Keratinocyte (primary cell): ENCODE results near the gene TNFRSF4. TPM values are rescaled to one million over a fixed set of nuclear protein-coding genes. Genes with fewer than 3 reads are reported as not detected.
"Not testable (repeated sequence)": the region's sequence is repeated elsewhere in the genome, so short reads cannot be mapped to it uniquely, and the experiment has no call there.

ENCODE experiments used
- DNase-seq: peaks from one replicate; pipeline ENCODE4 v3.0.0-alpha.2; 2011; ENCODE audit warnings: low read depth, missing footprints, low spot score
- FAIRE-seq: peaks from 2 replicates; lab custom pipeline; 2011; peaks lifted over from hg19 to GRCh38; lab: Jason Lieb, UNC
- H2AFZ ChIP-seq: 2 replicates; pipeline ENCODE4 v1.6.0; 2012; ENCODE audit warnings: low read length, control low read depth, inconsistent platforms; ENCODE audit not compliant: control insufficient read depth
- H3K27ac ChIP-seq: 2 replicates; pipeline ENCODE4 v1.5.1; 2011; ENCODE audit warnings: low read length; ENCODE audit not compliant: control insufficient read depth, insufficient read depth
- H3K27me3 ChIP-seq: 3 replicates; pipeline ENCODE4 v1.6.0; 2011; ENCODE audit warnings: low read length; ENCODE audit not compliant: control insufficient read depth, insufficient read depth; ENCODE audit errors: extremely low read depth
- H3K36me3 ChIP-seq, 2 experiments: 2 replicates in 1 of 2; 3 replicates in 1 of 2; pipeline ENCODE4 v1.5.1; 2011; ENCODE audit warnings: low read length in 2 of 2, mild to moderate bottlenecking in 1 of 2; ENCODE audit not compliant: control insufficient read depth in 2 of 2, insufficient read depth in 2 of 2; ENCODE audit errors: extremely low read depth in 1 of 2
- H3K4me1 ChIP-seq: 3 replicates; pipeline ENCODE4 v1.5.1; 2011; ENCODE audit warnings: low read length; ENCODE audit not compliant: control insufficient read depth, insufficient read depth; ENCODE audit errors: extremely low read depth
- H3K4me2 ChIP-seq: 3 replicates; pipeline ENCODE4 v1.6.0; 2011; ENCODE audit warnings: low read depth, low read length; ENCODE audit not compliant: control insufficient read depth, insufficient read depth; ENCODE audit errors: extremely low read depth
- H3K4me3 ChIP-seq, 3 experiments: fragments of 200-600 bp in 1 of 3; sonication (generic) in 1 of 3; 2 replicates in 2 of 3; 3 replicates in 1 of 3; pipeline ENCODE4 v1.5.1; 2011 to 2016; ENCODE audit warnings: low read length in 3 of 3, mild to moderate bottlenecking in 3 of 3, control low read depth in 2 of 3, inconsistent platforms in 1 of 3, low read depth in 1 of 3, mixed read lengths in 1 of 3, mixed run types in 1 of 3, moderate library complexity in 1 of 3; ENCODE audit not compliant: control insufficient read depth in 2 of 3, insufficient read depth in 2 of 3; ENCODE audit errors: extremely low read depth in 1 of 3
- H3K79me2 ChIP-seq: 2 replicates; pipeline ENCODE4 v1.6.0; 2012; ENCODE audit warnings: low read length; ENCODE audit not compliant: control insufficient read depth, insufficient read depth
- H3K9ac ChIP-seq: 3 replicates; pipeline ENCODE4 v1.6.0; 2011; ENCODE audit warnings: low read length; ENCODE audit not compliant: control insufficient read depth, insufficient read depth; ENCODE audit errors: extremely low read depth
- H3K9me1 ChIP-seq: 3 replicates; pipeline ENCODE4 v1.6.0; 2011; ENCODE audit warnings: low read length; ENCODE audit not compliant: control insufficient read depth, insufficient read depth; ENCODE audit errors: extremely low read depth
- H3K9me3 ChIP-seq: 2 replicates; pipeline ENCODE4 v1.5.1; 2012; ENCODE audit warnings: low read depth, low read length; ENCODE audit not compliant: control insufficient read depth
- H4K20me1 ChIP-seq: 3 replicates; pipeline ENCODE4 v1.6.0; 2011; ENCODE audit warnings: low read length; ENCODE audit not compliant: control insufficient read depth, insufficient read depth; ENCODE audit errors: extremely low read depth
- CTCF ChIP-seq, 3 experiments: IDR thresholded peaks in 1 of 3; conservative IDR thresholded peaks in 1 of 3; optimal IDR thresholded peaks in 1 of 3; 2 replicates in 2 of 3; 3 replicates in 1 of 3; pipeline versions ENCODE3 to v1.5.1; 2011; ENCODE audit warnings: low read length in 3 of 3, mild to moderate bottlenecking in 3 of 3, moderate library complexity in 2 of 3, control low read depth in 1 of 3, inconsistent platforms in 1 of 3; ENCODE audit not compliant: insufficient read depth in 2 of 3; ENCODE audit errors: extremely low read depth in 1 of 3
- EZH2 ChIP-seq: IDR thresholded peaks from one replicate; pipeline ENCODE4 v1.6.1; 2012; ENCODE audit warnings: inconsistent platforms, mild to moderate bottlenecking, low read length, moderate library complexity
- dilution Hi-C: fragments of 300-500 bp; cut with MboI; formaldehyde crosslinking; loops from one replicate; pipeline ENCODE4 v1.7.0; 2020; ENCODE audit warnings: low sequenced_read_pairs; ENCODE audit not compliant: extremely low pct_ligation_motif_present
- polyA plus RNA-seq, 5 experiments: library from polyadenylated mRNA; depleted of rRNA in 3 of 5; stranded (reverse) in 3 of 5; stranded (forward) in 1 of 5; unstranded in 1 of 5; fragments of >200 nt; gene quantifications; 1 replicate in 1 of 5; 2 replicates in 3 of 5; 3 replicates in 1 of 5; pipeline versions ENCODE4 v1.2.1 to v1.2.3, GENCODE V29; 2011 to 2012; ENCODE audit warnings: missing spikeins in 2 of 5, low read depth in 1 of 5, low replicate concordance in 1 of 5

TNFRSF4 gene
- polyA plus RNA-seq, 1 donor (not counting 4 experiments of a cell fraction or from before 2014, with no cell fraction given): not detected

- Histone ChIP-seq H3K4me1 (no peaks in the 10 kb centered on the region), H3K4me2 (no peak overlapping the region), H3K27ac (no peak overlapping the region), H3K27me3 (no peaks in the 10 kb centered on the region), H4K20me1 (no peaks in the 10 kb centered on the region), H3K9ac (no peak overlapping the region), H3K9me1 (no peaks in the 10 kb centered on the region), H2AFZ (no peak overlapping the region), H3K4me3 (no peak overlapping the region), H3K9me3 (no peaks in the 10 kb centered on the region), H3K79me2 (no peaks in the 10 kb centered on the region), H3K36me3 (no peaks in the 10 kb centered on the region)
- dilution Hi-C loops: no loop called here
- FAIRE-seq (no peak), DNase-seq (no peak)
- TF ChIP-seq EZH2: no peak
Observed at GRCh38 chr1:1176931-1177330, 37.0 kb downstream of the TNFRSF4 start.

GRCh38 chr1:1176063-1176761 lies 37.7 kb downstream of the TNFRSF4 start:
- H3K4me2 ChIP-seq, H3K27me3 ChIP-seq, H2AFZ ChIP-seq, H3K9ac ChIP-seq, H3K36me3 ChIP-seq, H3K4me3 ChIP-seq, H3K9me1 ChIP-seq, H3K4me1 ChIP-seq, FAIRE-seq, dilution Hi-C loops, H3K27ac ChIP-seq, H3K79me2 ChIP-seq, DNase-seq, H3K9me3 ChIP-seq, H4K20me1 ChIP-seq: not testable (repeated sequence)

- no peak for TF ChIP-seq CTCF (optimal IDR thresholded peaks at IDR 0.05 in 1 of 3, IDR thresholded peaks at IDR 0.05 in 1 of 3, conservative IDR thresholded peaks at IDR 0.05 in 1 of 3; ENCODE audit: extremely low read depth in 1 of 3, insufficient read depth in 2 of 3, low read length in 3 of 3)
- no peak for TF ChIP-seq EZH2
- dilution Hi-C loops: no loop called here
Observed at GRCh38 chr1:1175221-1176062, 38.5 kb downstream of the TNFRSF4 start.

More at GRCh38 chr1:1175221-1176062, 38.5 kb downstream of the TNFRSF4 start:
- Histone ChIP-seq H3K9ac (no peak overlapping the region), H3K27me3 (no peaks in the 10 kb centered on the region), H2AFZ (no peak overlapping the region), H3K79me2 (no peaks in the 10 kb centered on the region), H3K36me3 (peaks cover 0 to 2% of the 10 kb centered on the region in 2 experiments), H3K4me1 (no peaks in the 10 kb centered on the region), H3K9me3 (no peaks in the 10 kb centered on the region), H4K20me1 (no peaks in the 10 kb centered on the region), H3K9me1 (no peaks in the 10 kb centered on the region), H3K4me3 (no peak overlapping the region), H3K27ac (no peak overlapping the region), H3K4me2 (no peak overlapping the region)
- FAIRE-seq (no peak), DNase-seq (no peak)
